CD14-positive monocyte (primary cell): ENCODE data around the gene PIEZO1. TPM values are rescaled to one million over a fixed set of nuclear protein-coding genes. Genes with fewer than 3 reads are reported as not detected.

Experiments
- DNase-seq, 3 donors: peaks; one replicate each; pipeline ENCODE4 v3.0.0-alpha.2; 2011 to 2022
- H2AFZ ChIP-seq: 2 replicates; pipeline ENCODE4 v1.6.0; 2012; ENCODE audit warnings: mild to moderate bottlenecking, low read depth, low read length, inconsistent platforms; ENCODE audit not compliant: insufficient read depth, poor library complexity, severe bottlenecking
- H3K27ac ChIP-seq, 2 donors: 1 replicate in 1 of 2; 2 replicates in 1 of 2; pipeline ENCODE4 v1.5.1; 2012 to 2013; ENCODE audit warnings: low read length in 2 of 2, control low read depth in 1 of 2, inconsistent platforms in 1 of 2, low read depth in 1 of 2, mild to moderate bottlenecking in 1 of 2
- H3K27me3 ChIP-seq, 2 donors: one replicate each; pipeline versions ENCODE4 v1.6.0 to v1.6.1; 2011 to 2013; ENCODE audit warnings: low read length in 2 of 2; ENCODE audit not compliant: control insufficient read depth in 2 of 2, insufficient read depth in 2 of 2
- H3K36me3 ChIP-seq, 2 donors: replicated peaks in 1 of 2; 1 replicate in 1 of 2; 2 replicates in 1 of 2; pipeline versions ENCODE4 v1.5.1 to v1.6.1; 2012 to 2013; ENCODE audit warnings: low read length in 2 of 2, control low read depth in 1 of 2, inconsistent platforms in 1 of 2, mild to moderate bottlenecking in 1 of 2; ENCODE audit not compliant: insufficient read depth in 2 of 2, control insufficient read depth in 1 of 2
- H3K4me1 ChIP-seq, 2 donors: 1 replicate in 1 of 2; 2 replicates in 1 of 2; pipeline versions ENCODE4 v1.5.1 to v1.6.1; 2012 to 2013; ENCODE audit warnings: low read length in 2 of 2, control low read depth in 1 of 2, inconsistent platforms in 1 of 2, mild to moderate bottlenecking in 1 of 2, moderate library complexity in 1 of 2; ENCODE audit not compliant: insufficient read depth in 2 of 2, control insufficient read depth in 1 of 2
- H3K4me2 ChIP-seq: replicated peaks from 2 replicates; pipeline ENCODE3; 2012; ENCODE audit warnings: low read length, moderate library complexity, mild to moderate bottlenecking; ENCODE audit not compliant: poor library complexity, severe bottlenecking; ENCODE audit errors: extremely low read depth
- H3K4me3 ChIP-seq, 3 experiments: fragments of 200-600 bp in 1 of 3; sonication (generic) in 1 of 3; replicated peaks in 1 of 3; 1 replicate in 2 of 3; 2 replicates in 1 of 3; pipeline ENCODE4 v1.5.1; 2011 to 2013; ENCODE audit warnings: low read length in 3 of 3, mild to moderate bottlenecking in 3 of 3, control low read depth in 2 of 3, low read depth in 2 of 3, inconsistent platforms in 1 of 3, moderate library complexity in 1 of 3
- H3K79me2 ChIP-seq: 2 replicates; pipeline ENCODE4 v1.6.0; 2012; ENCODE audit warnings: mild to moderate bottlenecking, control low read depth, inconsistent platforms, low read length, moderate library complexity; ENCODE audit not compliant: insufficient read depth
- H3K9ac ChIP-seq: 2 replicates; pipeline ENCODE4 v1.6.0; 2017; ENCODE audit warnings: low read length, mild to moderate bottlenecking; ENCODE audit not compliant: insufficient read depth, poor library complexity, severe bottlenecking
- H3K9me3 ChIP-seq, 2 donors: replicated peaks in 1 of 2; 1 replicate in 1 of 2; 2 replicates in 1 of 2; pipeline versions ENCODE4 v1.5.1 to v1.6.1; 2012 to 2013; ENCODE audit warnings: low read length in 2 of 2, control low read depth in 1 of 2; ENCODE audit not compliant: control insufficient read depth in 1 of 2, insufficient read depth in 1 of 2
- H4K20me1 ChIP-seq: 2 replicates; pipeline ENCODE4 v1.6.0; 2012; ENCODE audit warnings: mild to moderate bottlenecking, low read length, control low read depth, moderate library complexity; ENCODE audit not compliant: insufficient read depth
- H3K27ac Mint-ChIP-seq, 7 donors: one replicate each; pipeline ENCODE4 v1.8.0; 2020; ENCODE audit warnings: mild to moderate bottlenecking in 7 of 7, mixed read lengths in 7 of 7, moderate library complexity in 6 of 7, inconsistent platforms in 2 of 7
- H3K27me3 Mint-ChIP-seq, 3 donors: one replicate each; pipeline ENCODE4 v1.8.0; 2021 to 2022; ENCODE audit warnings: low read depth in 3 of 3, mild to moderate bottlenecking in 3 of 3, mixed read lengths in 3 of 3, moderate library complexity in 3 of 3, inconsistent platforms in 1 of 3
- H3K36me3 Mint-ChIP-seq, 2 donors: one replicate each; pipeline ENCODE4 v1.8.0; 2020; ENCODE audit warnings: mixed read lengths in 2 of 2, inconsistent platforms in 1 of 2, mild to moderate bottlenecking in 1 of 2
- H3K4me1 Mint-ChIP-seq: one replicate; pipeline ENCODE4 v1.8.0; 2020; ENCODE audit warnings: mild to moderate bottlenecking, mixed read lengths
- H3K4me3 Mint-ChIP-seq, 2 donors: one replicate each; pipeline ENCODE4 v1.8.0; 2020; ENCODE audit warnings: mild to moderate bottlenecking in 2 of 2, mixed read lengths in 2 of 2, moderate library complexity in 1 of 2
- H3K9me3 Mint-ChIP-seq, 7 donors: one replicate each; pipeline ENCODE4 v1.8.0; 2020 to 2022; ENCODE audit warnings: mixed read lengths in 7 of 7, mild to moderate bottlenecking in 6 of 7, moderate library complexity in 6 of 7, inconsistent platforms in 2 of 7
- WGBS: methylation state at CpG from one replicate; pipeline ENCODE4 v1.1.5; 2013; ENCODE audit warnings: missing lambda C conversion rate; ENCODE audit not compliant: insufficient coverage; 5-methylcytosine and 5-hydroxymethylcytosine counted together
- intact Hi-C, 2 donors: fragments of 100-400 bp; cut with micrococcal nuclease; formaldehyde crosslinking; loops; one replicate each; pipeline versions ENCODE4 v1.15.0 to v1.15.1; 2023
- polyA plus RNA-seq, 3 donors: library from polyadenylated mRNA; depleted of rRNA in 1 of 3; unstranded in 2 of 3; stranded (reverse) in 1 of 3; fragments of 300-500 nt in 2 of 3; fragments of >200 nt in 1 of 3; fragmentation: Illumina TruSeq in 2 of 3; gene quantifications; 1 replicate in 2 of 3; 2 replicates in 1 of 3; pipeline ENCODE4 v1.2.3, GENCODE V29; 2012 to 2021
- TF ChIP-seq, protein P1 (sequence below): fragments of 200-600 bp; IDR thresholded peaks from one replicate; pipeline ENCODE4 v1.8.0; 2022; ENCODE audit warnings: antibody characterized with exemption, mild to moderate bottlenecking

Gene PIEZO1
- polyA plus RNA-seq, 3 donors: 10.2 to 405 (median 15.0) TPM

DNA sequence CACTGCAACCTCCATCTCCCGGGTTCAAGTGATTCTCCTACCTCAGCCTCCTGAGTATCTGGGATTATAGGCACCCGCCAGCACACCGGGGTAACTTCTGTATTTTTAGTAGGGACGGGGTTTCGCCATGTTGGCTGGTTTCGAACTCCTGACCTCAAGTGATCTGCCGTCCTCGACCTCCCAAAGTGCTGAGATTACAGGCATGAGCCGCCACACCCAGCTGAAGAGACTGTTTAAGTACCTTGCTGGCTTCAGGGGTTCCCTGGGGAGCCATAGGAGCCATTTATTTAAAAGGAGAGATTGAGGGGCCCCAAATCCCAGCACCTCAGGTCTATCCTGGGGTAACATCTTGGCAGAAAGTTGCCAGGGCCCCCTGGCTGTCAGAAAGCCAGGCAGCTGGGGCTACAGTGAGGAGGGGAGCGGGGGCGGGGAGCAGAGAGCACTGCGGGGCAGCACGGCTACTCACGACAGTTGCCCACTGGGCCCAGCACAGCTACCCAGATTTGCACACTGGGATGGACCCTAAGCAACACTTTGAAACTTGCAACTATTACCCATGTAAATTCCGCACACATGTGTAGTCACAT lies 100.4 kb downstream of the PIEZO1 start:
- Histone ChIP-seq H3K27me3 (no peaks in the 10 kb centered on the region), H3K9ac (peak overlapping the region; percentile 42), H3K9me3 (no peaks in the 10 kb centered on the region), H3K79me2 (peaks cover 22% of the 10 kb centered on the region), H2AFZ (no peak overlapping the region), H3K36me3 (peaks cover 0 to 8% of the 10 kb centered on the region in 2 donors), H4K20me1 (peaks cover 4% of the 10 kb centered on the region), H3K27ac (peak overlapping the region; percentile 41 to 46), H3K4me3 (peak overlapping the region in 1 of 3 experiments; percentile 94), H3K4me2 (peak overlapping the region; percentile 91), H3K4me1 (peaks cover 66 to 74% of the 10 kb centered on the region in 2 donors)
- peaks cover 15 to 23% of the 10 kb centered on the region in 2 donors for H3K36me3 Mint-ChIP-seq
- TF ChIP-seq, protein P1, sequence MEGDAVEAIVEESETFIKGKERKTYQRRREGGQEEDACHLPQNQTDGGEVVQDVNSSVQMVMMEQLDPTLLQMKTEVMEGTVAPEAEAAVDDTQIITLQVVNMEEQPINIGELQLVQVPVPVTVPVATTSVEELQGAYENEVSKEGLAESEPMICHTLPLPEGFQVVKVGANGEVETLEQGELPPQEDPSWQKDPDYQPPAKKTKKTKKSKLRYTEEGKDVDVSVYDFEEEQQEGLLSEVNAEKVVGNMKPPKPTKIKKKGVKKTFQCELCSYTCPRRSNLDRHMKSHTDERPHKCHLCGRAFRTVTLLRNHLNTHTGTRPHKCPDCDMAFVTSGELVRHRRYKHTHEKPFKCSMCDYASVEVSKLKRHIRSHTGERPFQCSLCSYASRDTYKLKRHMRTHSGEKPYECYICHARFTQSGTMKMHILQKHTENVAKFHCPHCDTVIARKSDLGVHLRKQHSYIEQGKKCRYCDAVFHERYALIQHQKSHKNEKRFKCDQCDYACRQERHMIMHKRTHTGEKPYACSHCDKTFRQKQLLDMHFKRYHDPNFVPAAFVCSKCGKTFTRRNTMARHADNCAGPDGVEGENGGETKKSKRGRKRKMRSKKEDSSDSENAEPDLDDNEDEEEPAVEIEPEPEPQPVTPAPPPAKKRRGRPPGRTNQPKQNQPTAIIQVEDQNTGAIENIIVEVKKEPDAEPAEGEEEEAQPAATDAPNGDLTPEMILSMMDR: no peak
- peak overlapping the region; percentile 51 to 87 (median 74) for H3K27ac Mint-ChIP-seq
- intact Hi-C loops: loop anchor here (2.0 to 10.0 kb wide), 4 partner anchors 22 to 90 kb away; partner anchors contain the start of genes CYBA (in 1 of the 2), IL17C (in 1 of the 2) and MVD (in 1 of the 2)
- H3K4me1 Mint-ChIP-seq: peaks cover 61% of the 10 kb centered on the region
- WGBS: 54% methylated on average over 13 of the region's 15 CpGs
- no peak for DNase-seq
- H3K27me3 Mint-ChIP-seq: peaks cover 10 to 19% (median 12%) of the 10 kb centered on the region in 3 donors
- no peaks in the 10 kb centered on the region for H3K9me3 Mint-ChIP-seq
- H3K4me3 Mint-ChIP-seq: peak overlapping the region; percentile 80 to 86

- peak overlapping the region; percentile 93 to 96 (median 95) for H3K27ac Mint-ChIP-seq
- TF ChIP-seq, protein P1: no peak
- peak overlapping the region; percentile 60 for H2AFZ ChIP-seq
- H3K27me3 Mint-ChIP-seq: peaks cover 0 to 2% (median 2%) of the 10 kb centered on the region in 3 donors
- peaks cover 25 to 32% of the 10 kb centered on the region in 2 donors for H3K36me3 ChIP-seq
- H3K4me1 ChIP-seq: peaks cover 62 to 69% of the 10 kb centered on the region in 2 donors
- peak overlapping the region; percentile 67 for H3K4me2 ChIP-seq
- peaks cover 53% of the 10 kb centered on the region for H3K4me1 Mint-ChIP-seq
- H3K79me2 ChIP-seq: peaks cover 22% of the 10 kb centered on the region
- 13% methylated on average over 20 of the region's 21 CpGs for WGBS
- H3K4me3 ChIP-seq: peak overlapping the region in 1 of 3 experiments; percentile 66
- H3K36me3 Mint-ChIP-seq: peaks cover 29 to 50% of the 10 kb centered on the region in 2 donors
- H3K9me3 ChIP-seq: no peaks in the 10 kb centered on the region
- H3K4me3 Mint-ChIP-seq: peak overlapping the region; percentile 56 to 84
- H3K9ac ChIP-seq: peak overlapping the region; percentile 66
- intact Hi-C loops: loop anchor here (1.0 to 10.0 kb wide), 3 partner anchors 19 to 87 kb away; partner anchors contain the start of gene IL17C (in 1 of the 2)
- peaks cover 2% of the 10 kb centered on the region for H4K20me1 ChIP-seq
- peak; percentile 88 to 93 (median 93) for DNase-seq
- H3K27me3 ChIP-seq: no peaks in the 10 kb centered on the region
- no peaks in the 10 kb centered on the region for H3K9me3 Mint-ChIP-seq
- peak overlapping the region; percentile 80 to 91 for H3K27ac ChIP-seq
Observed at GRCh38 chr16:88681709-88682451, 103.1 kb downstream of the PIEZO1 start.
